SW480 (cell line): Measurements from ENCODE around the gene PTMS.

Experiments
- DNase-seq: peaks from one replicate; pipeline ENCODE4 v3.0.0-alpha.2; 2016; ENCODE audit warnings: low spot score

The PTMS gene

DNA sequence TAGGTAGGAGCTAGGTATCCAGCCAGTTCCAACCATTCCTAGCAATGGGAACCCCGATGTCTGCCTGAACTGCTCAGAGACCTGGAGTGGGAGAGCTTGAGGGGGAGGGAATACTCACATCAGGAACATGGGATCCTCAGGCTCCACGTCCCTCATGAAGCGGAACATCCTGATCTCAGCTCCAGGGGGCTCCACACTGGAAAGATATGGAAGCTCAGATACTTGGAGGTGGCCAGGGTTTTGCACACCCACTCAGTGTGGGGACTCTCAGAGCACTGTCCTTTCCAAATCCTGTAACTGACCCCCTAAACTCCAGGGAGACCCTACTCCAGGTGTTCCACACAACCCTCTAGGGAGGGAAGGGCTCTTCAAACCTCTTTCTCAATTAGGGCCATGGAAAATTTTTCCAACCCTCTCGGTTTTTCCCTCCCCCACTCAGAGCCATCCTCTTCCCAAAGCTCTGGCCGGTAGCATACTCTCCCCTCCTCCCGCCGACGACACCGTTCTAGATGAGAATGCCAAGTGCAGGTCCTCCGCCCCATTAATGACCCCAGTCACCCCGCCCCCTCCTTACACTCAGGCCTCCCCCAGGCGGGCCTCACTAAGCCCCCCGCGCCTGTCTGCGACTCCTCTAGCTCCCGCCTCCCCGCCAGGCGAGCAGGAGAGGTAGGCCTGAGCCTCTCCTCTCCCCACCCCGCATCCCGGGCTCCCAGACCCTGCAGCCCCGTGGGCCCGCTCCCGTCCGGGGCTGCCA, 13.8 kb upstream of the PTMS start:
- no peak for DNase-seq

DNA sequence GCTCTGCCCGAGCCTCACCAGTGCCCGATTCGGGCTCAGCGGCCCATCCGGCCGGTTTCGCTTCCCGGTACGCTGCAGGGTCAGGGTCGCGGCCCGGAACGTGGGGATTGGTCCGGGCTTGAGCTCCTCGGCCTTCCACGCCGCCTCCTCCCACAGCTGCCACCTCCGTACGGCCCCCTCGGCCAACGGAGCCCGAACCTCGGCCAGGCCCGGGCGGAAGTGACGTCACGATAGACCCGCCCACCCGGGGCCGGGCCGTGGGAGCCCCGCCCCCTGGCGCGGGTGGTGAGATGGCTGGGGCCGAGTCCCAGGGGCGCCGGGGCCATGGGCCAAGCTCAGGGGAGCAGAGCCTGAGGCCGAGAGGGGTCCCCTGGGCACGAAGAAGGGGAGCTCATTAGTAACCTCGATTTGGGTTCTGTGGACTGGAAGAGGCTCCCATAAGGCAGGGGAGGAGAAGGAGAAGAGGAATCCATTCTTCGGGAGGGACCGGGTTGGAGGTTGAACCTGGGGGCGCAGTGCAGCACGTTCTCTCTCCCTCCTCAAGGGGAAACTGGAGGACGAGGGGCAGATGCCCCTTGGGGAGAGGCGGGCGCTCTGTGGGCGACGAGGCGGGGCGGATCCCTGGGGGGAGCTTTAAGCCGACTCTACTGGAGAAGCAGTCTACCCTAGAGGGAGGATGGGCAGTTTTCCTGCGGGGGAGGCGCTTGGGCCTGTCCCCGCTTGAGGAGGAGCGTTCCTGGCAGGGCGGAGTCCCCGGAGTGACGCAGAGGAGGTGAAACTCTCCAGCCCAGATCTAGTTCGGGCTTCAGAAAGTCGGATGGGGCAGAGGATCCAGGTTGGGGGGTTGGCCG, 13.0 kb upstream of the PTMS start, which contains the start of gene MLF2:
TSS of gene MLF2 (minus strand) at position 221 of the 851 bp plus-strand sequence. CDS start 807 bp downstream, outside the sequence.
- peak; percentile 99 for DNase-seq

DNA sequence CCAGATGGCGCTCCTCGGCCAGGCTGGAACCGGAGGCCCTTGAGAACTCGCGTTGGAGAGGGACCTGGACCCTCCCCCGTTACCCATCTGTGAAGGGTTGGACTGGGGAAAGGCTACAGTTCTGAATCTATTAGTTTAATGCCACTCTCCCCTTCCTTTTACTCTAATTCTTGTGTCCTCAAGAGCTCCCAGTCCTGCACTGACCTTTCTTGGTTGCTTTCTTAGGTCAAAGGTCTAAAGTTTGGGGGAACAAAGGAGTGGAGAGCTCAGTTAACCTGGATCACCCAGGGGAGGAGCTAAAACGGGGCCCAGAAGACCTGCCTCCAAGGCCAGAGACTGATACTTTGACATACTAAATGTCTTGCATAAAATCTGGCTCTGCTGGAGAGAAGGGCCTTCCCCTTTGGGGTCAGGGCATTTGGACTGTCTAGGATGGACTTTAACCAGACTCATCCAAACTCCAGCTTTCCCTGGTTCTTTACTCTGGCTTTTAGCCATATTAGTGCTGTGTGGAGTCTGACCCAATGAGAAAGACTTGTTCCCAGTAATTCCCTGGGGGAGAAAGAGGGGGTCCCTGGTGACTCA, 12.3 kb upstream of the PTMS start:
- no peak for DNase-seq

DNA sequence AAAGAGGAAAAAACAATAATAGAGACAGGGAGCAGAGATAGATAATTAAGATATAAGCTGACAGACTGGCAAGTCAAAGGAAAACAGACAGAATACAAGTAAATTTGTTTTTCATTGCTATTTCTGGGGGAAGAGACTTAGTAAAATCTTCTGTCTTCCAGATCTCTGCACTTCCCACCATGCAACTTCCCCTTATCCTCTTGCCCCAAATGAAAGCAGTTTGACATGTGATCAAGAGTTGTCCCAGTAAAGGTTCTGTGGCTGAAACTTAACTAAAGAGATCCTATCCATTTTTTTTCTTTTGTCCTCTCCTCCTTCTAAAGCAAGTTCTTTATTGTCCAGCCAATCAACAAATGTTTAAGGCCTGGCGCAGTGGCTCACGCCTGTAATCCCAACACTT, 11.8 kb upstream of the PTMS start:
- DNase-seq, result no peak

DNA sequence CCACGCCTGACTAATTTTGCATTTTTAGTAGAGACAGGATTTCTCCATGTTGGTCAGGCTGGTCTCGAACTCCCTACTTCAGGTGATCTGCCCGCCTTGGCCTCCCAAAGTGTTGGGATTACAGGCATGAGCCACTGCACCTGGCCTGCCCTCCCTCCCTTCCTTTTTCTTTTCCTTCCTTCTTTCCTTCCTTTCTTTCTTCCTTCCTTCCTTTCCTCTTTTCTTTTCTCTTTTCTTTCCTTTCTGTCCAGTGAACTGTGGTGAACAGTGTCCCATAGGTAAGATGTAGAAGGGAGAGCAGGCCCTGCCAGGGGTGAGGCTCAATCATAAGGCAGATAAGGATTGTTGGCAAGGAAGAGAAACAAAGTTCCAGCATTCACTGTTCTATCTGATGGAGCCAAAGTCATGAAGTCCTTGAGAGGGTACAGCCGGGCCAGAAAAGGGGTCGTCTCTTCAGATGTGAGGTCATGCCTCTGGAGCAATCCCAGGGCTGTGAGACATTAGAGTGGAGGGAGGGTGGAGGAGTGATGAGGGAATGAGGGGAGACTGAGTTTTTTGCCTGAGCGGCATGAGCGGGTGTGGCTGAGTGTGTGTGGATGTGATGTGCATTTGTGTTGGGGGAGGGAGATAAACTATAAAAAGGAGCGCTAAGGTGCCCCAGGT, 9.0 kb upstream of the PTMS start:
- DNase-seq, result no peak

DNA sequence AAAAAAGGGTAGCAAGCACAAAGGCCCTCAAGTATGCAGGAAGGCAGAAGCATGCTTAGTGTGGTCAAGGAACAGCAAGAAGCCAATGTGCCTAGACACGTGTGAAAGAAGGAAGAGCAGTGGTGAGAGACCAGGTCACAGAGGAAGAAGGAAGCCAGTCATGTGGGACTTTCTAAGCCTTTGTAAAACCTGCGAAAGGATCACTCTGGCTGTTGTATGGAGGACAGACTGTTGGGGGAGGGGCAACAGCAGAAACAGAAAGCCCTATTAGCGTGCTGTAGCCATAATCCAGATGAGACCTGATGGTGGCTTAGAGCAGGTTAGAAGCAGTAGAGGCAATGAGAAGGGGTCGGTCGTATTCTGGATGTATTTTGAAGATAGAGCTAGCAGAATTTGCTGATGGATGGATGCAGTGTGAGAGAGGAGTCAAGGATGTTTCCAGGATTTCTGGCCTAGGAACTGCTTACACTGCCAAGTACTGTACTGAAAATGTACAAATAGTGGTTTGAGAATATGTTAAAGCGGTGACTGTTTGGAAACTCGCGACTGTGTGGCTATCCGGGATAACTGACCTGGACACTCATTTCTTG, 7.6 kb upstream of the PTMS start:
- DNase-seq, result no peak

DNA sequence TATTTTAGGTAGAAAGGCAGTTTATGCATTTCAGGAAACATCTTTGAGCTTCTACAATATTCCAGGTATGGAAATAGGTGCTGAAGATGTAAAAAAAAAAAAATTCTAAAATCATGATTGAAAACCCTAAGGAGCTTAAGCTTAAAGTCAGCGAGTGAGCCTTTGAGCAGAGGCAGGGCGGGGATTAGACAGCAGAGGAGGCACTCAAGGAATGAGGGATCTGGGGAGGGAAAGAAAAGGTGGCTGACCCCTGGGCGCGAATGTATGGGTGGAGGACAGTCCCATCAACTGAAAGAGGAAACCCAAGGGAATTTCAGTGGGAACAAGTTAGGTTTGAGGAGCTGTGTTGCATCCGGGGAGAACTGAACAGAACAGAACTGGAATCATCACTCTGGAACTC, 6.4 kb upstream of the PTMS start:
- no peak for DNase-seq

DNA sequence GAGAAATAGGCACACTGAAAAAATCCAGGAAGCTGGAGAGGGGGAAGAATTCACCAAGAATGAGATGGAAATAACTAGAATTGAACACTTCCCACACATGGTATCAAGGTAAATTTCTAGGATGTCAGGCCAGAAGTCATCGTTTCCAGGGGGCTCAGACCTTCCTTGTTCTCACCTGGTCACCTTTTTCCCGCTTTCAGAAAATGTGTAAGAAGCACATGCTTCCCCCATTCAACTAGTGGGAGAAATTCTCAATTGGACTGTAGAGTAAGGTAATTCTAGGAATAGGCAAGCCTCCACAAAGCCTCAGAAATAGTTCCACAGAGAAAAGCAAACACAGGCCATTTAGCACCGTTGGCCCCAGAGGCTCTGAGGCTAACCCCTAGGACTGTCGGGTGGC, 2.8 kb upstream of the PTMS start:
- DNase-seq, result peak; percentile 58

DNA sequence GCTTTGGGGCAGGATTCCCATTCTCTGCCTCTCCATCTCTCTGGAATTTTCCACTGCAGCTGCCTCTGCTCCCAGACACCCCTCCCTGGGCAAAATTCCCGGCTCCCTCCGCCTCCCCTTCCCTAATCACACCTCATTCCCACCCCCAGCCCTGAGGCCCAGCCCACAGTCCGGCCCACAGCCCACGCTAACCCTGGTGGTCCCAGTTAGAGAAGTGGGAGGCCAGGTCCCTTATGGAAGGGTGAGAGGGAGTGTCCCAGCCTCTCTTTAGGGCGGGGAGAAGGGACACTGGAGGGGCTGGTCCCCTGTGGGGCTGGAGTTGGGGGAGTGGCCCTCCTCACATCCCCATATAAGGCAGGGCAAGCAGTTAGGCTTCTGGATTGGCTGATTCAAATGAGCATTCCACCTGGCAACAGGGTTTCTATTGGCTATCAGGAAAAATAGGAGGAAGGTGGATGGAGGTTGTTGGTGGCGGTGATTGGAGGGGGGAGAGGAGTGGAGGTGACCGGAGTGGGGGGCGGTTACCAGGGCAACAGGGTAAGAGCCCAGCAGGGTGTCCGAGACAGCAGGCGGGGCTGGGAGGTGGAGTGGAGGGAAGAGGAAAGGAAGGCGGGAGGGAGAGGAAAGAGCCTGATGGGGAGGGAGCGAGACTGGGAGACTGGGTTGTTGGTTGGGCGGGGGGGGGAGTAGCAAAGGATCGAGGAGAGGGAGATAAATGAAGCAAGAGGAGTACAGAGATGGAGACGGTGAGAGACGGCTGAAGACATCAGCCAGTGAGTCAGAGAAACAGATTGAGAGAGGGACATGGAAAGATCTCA, 1.9 kb upstream of the PTMS start:
- peak; percentile 100 for DNase-seq

DNA sequence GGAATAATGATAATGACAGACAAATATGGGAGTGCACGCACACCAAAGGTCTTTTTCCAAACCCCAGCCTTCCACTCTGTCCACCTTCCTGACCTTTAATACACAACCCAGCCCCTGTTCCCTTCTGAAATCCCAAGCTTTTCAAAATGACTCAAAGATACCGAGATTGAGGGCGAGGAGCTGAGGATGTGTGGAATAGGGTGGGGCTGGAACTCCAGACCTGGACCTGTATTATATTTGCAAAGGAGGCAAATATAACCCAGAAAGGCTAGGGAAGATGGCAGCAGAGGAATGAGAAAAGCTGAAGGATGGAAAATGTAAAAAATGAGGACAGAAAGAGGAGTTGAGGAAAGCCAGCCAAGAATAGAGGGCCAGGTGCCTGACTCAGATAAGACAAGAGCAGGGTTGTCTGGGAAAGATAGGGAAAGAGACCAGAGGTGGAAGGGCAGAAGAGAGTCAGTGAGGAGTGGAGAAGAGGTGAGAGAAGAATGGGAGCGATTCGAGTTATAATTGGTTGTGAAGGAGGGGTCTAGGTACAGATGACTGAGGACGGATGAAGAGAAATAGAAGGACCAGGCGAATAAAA, 1.0 kb upstream of the PTMS start:
- peak; percentile 70 for DNase-seq

DNA sequence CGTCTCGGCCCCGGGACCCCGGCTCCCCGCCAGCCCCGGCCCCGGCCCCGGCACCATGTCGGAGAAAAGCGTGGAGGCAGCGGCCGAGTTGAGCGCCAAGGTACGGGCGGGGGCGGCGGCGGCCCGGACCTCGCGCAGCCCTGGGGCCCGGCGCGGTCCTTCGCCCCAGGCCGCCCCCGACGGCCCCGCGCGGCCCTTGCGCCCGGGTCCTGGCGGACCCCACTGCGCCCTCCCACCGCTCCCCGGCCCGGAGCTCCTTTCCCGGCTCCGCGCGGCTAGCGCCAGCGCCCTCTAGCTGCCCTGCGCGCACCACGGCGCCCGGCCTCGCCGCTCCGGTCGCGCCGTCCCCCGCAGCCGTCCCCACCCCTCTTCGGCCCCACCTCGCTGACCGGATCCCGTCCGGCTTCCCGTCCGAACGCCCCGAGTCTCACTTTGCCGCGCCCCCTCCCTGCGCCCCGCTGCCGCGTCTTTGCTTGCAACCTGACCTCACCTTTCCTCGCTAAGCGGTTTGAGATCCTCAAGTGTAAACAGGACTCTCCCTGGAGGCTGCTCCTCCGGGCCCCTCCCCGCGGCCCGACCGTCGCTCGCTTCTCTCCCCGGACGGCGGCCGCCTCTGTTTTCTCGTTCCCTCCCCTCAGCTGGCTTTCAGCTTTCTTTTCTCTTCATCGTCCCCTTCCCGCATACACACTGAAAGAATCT, 637 bp downstream of the PTMS start:
- DNase-seq, result peak; percentile 81

DNA sequence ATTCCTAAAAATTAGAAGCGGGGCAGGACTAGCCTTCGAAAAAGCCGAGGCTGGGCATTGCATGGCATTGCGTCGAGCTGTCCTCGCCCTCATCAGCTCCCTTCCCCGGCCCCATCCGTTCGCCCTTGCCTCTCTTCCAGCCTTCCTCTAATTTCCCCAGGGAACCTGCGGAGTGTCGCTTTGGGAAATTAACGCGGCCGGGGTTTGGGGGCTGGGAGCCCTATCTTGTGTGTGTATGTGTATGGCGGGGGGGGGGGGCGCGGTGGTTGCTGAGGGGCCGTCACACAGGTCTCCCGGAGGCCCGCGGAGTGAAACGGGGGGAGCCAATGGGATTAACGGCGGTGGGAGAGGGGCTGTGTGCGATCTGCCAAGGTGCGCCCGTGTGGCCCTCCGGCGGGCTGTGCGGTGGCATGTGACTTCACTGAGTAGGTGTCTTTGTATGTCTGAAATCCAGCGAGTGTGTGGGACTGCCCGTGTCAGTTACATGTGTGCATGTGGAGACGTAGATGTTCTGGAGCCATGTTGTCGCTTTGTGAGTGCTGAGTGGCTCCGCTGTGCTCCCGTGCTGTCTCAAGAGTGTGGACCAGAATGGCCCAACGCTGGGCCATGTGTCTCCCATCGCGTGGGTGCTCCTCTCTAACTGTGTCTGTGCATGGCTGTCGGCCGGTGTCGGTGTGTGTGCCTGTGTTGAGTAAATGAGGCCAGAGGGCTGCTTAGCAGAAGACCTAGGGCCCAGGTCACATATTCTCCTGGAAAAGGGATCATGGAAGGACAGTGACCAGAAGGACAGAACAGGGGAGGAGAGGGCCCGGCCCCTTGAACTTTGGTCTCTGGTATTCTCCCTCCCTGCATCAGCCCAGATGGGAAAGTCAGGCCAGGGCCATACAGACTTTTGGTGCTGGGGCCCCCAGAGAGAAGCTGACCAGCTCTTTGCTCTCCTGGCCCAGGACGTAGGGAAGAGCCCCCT, 1.5 kb downstream of the PTMS start:
- DNase-seq, result peak; percentile 62

DNA sequence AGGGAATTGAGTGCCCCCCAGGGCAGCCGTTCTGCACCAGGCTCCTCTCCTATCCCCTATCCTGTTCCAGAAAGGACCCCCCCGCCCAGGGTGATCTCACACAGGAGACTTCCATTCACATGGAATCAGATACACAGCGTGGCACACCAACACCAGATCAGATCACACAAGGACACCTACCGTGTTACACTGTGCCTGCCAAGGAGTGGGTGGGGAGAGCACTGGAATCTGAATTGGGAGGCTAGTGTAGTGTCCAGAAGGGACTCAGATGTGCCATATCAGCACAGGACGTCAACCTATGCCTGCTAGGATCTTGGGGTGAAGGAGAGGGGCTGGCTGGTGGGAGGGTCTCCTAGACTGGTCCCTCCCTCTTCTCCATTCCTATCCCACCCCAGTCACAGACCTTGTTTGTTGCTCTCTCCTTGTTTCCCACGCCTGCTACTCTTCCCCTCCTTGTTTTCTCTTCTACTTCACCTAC, 2.3 kb downstream of the PTMS start:
- no peak for DNase-seq

DNA sequence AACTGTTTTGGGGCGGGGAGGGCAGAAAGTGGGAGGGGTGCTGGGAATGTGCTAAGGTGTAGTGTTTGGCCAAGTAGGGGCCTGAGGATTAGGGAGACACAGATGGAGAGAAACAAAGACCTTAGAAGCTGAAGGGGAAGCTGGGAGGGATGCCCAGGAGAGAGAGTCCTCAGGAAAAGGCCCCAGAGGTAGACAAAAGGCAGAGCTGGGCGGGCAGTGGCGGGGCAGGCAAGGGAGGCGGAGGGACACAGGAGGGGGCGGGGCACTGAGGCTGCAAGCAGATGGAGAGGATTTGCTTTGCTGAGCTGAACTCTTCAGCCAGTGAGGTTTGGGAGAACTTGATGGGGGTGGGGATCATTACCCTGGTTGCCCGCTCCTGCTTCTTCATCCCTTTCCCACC, 2.8 kb downstream of the PTMS start:
- DNase-seq, result peak; percentile 42

DNA sequence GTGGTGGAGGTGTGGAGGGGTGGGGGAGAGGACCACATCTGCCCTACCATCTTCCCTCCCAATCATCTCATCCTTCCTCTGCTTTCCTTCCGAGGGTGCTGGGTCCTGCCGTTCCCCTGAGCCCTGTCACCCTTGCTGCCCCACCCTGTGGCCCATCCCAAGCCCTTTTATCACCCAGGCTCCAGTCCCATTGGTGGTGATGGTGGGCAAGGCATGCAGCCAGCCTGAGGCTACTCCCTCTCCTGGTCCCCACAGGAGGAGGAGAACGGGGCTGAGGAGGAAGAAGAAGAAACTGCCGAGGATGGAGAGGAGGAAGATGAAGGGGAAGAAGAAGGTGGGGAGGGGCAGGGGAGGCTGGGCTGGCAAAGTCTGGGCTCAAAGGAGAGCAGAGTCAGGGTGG, 3.5 kb downstream of the PTMS start:
- no peak for DNase-seq

DNA sequence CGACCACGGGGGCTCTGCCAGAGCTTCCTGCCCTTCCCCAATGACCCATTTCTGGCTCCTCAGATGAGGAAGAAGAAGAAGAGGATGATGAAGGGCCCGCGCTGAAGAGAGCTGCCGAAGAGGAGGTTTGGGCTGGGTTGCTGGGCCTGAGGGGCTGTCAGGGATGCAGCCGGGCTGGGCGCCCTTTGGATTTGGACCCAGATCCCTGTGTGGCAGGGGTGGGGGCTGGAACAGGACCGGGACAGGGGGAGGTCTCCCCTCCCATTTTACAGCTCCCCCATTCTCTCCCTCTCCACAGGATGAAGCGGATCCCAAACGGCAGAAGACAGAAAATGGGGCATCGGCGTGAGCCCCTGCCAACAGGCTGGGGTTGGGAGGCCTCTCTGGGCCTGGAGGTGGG, 3.9 kb downstream of the PTMS start:
- no peak for DNase-seq

DNA sequence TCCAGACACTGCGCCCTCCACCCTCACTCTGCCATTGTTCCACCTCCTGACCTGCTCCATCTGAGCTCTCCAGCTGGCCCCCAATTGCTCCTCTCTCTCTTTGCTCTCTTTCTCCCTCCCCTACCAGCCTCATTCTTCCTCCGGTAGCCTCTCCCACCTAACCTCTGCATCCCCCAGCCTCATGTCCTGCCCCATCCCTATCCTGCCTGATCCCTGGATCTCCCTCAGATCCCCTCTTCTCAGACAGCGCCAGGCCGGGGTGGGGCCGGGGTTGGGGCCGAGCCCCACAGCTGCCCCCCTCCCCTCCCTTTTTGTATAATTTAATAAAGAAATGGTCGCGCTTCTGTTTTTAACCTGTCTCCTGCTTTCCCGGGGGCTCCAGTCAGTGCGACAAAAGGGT, 4.4 kb downstream of the PTMS start:
- no peak for DNase-seq

DNA sequence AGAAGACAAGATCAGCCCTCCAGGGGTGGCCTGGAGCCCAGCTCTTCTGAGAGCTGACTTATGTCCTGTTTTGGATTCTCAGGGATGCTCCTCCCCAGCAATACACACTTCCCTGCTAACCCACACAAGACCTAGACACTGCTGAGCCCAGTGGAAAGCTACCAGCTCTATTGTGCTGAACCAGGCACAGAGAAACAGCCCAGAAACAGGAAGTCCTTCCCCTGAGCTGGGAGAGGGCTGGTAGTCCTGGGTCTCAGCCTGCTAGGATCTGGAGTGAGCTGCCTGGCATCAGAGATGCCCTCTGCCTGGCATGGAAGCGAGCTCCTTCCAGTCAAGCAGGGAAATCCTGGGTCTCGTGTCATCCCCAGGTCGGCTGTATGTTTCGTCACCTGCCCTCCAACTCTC, 4.9 kb downstream of the PTMS start:
- no peak for DNase-seq
